GM12873 (cell line): ENCODE measurements around the gene COL4A3.

Experiments
- CTCF ChIP-seq: IDR thresholded peaks from 2 replicates; pipeline ENCODE4 v1.5.1; 2012; ENCODE audit warnings: low read depth, mild to moderate bottlenecking, moderate library complexity, low read length, control low read depth; ENCODE audit not compliant: insufficient read depth; ENCODE audit errors: missing control alignments

Gene COL4A3

GRCh38 chr2:227313310-227313709 lies 148.9 kb downstream of the COL4A3 start:
- no peak for TF ChIP-seq CTCF

- TF ChIP-seq CTCF = no peak
These were observed 153.4 kb downstream of the COL4A3 start for GRCh38 chr2:227317834-227318233.

GRCh38 chr2:227320305-227321094 lies 156.1 kb downstream of the COL4A3 start:
- no peak for TF ChIP-seq CTCF

- TF ChIP-seq CTCF = no peak
These were observed 158.2 kb downstream of the COL4A3 start for GRCh38 chr2:227322530-227323205.

- no peak for TF ChIP-seq CTCF
These were observed 159.4 kb downstream of the COL4A3 start for GRCh38 chr2:227323818-227324217.

GRCh38 chr2:227324642-227324994 lies 160.2 kb downstream of the COL4A3 start:
- no peak for TF ChIP-seq CTCF

- peak; percentile 45 for TF ChIP-seq CTCF
These were observed 160.8 kb downstream of the COL4A3 start, which contains the start of gene MFF for GRCh38 chr2:227324995-227325838. MFF (plus strand) TSS chr2:227325251; CDS start chr2:227330666, 5,415 bp downstream.
